MCF 10A (cell line): ENCODE measurements around the gene SWI5. TPM values are rescaled to one million over a fixed set of nuclear protein-coding genes. Genes with fewer than 3 reads are reported as not detected.
A peak's percentile ranks its signal among the peaks of the same experiment; 100 is the strongest.

Experiments
- BruUV-seq: library from RNA; stranded (reverse); fragments of 400-500 nt; replicated peaks from 2 replicates; lab custom pipeline; 2021; lab: Mats Ljungman, UMichigan
- CTCF ChIA-PET: fragments of 300-600 bp; sonication (Branson Sonifier 250); formaldehyde crosslinking; extraction: SDS; loops from one replicate; lab custom pipeline; 2021; ENCODE audit warnings: antibody characterized with exemption, inconsistent platforms; lab: Yijun Ruan, JAX
- POLR2A ChIA-PET: fragments of 300-600, 350-650 bp; sonication (Branson Sonifier 250); formaldehyde crosslinking; extraction: SDS; loops from one replicate; lab custom pipeline; 2020; ENCODE audit warnings: antibody characterized with exemption, inconsistent platforms; lab: Yijun Ruan, JAX
- DNase-seq: peaks from one replicate; pipeline ENCODE4 v3.0.0-alpha.2; 2018; ENCODE audit not compliant: unreplicated experiment
- H3K27ac Mint-ChIP-seq: one replicate; pipeline ENCODE4 v1.8.0; 2022; ENCODE audit warnings: mild to moderate bottlenecking, low read depth, mixed read lengths; ENCODE audit not compliant: unreplicated experiment
- H3K27me3 Mint-ChIP-seq: one replicate; pipeline ENCODE4 v1.8.0; 2022; ENCODE audit warnings: mixed read lengths; ENCODE audit not compliant: insufficient read depth, unreplicated experiment
- H3K36me3 Mint-ChIP-seq: one replicate; pipeline ENCODE4 v1.8.0; 2022; ENCODE audit warnings: mild to moderate bottlenecking, moderate library complexity, mixed read lengths; ENCODE audit not compliant: insufficient read depth, unreplicated experiment
- H3K4me1 Mint-ChIP-seq: one replicate; pipeline ENCODE4 v1.8.0; 2022; ENCODE audit warnings: mixed read lengths; ENCODE audit not compliant: insufficient read depth, unreplicated experiment
- H3K4me3 Mint-ChIP-seq: one replicate; pipeline ENCODE4 v1.8.0; 2022; ENCODE audit warnings: mild to moderate bottlenecking, moderate library complexity, mixed read lengths; ENCODE audit not compliant: unreplicated experiment
- H3K9me3 Mint-ChIP-seq: one replicate; pipeline ENCODE4 v1.8.0; 2022; ENCODE audit warnings: mixed read lengths; ENCODE audit not compliant: unreplicated experiment
- CTCF ChIP-seq: fragments of 200-600 bp; IDR thresholded peaks from one replicate; pipeline ENCODE4 v1.8.0; 2022; ENCODE audit warnings: antibody characterized with exemption, mild to moderate bottlenecking; ENCODE audit not compliant: unreplicated experiment
- intact Hi-C: fragments of 100-400 bp; cut with micrococcal nuclease; formaldehyde crosslinking; loops from 2 replicates; pipeline ENCODE4 v1.14.1; 2022
- total RNA-seq: library from RNA; stranded (reverse); gene quantifications from 2 replicates; pipeline ENCODE4 v1.2.3, GENCODE V29; 2022

SWI5 gene
- total RNA-seq, 1 experiment from 2014 or later, result 27.7 TPM

GRCh38 chr9:128250839-128251731, 25.0 kb upstream of the SWI5 start:
- DNase-seq, result no peak
- H3K36me3 Mint-ChIP-seq, result peaks cover 9% of the 10 kb centered on the region
- no peaks in the 10 kb centered on the region for H3K9me3 Mint-ChIP-seq
- H3K27ac Mint-ChIP-seq, result no peak overlapping the region
- H3K27me3 Mint-ChIP-seq, result no peaks in the 10 kb centered on the region
- peaks cover 17% of the 10 kb centered on the region for H3K4me1 Mint-ChIP-seq
- peak overlapping the region; percentile 73 for H3K4me3 Mint-ChIP-seq
- no peak for TF ChIP-seq CTCF
- intact Hi-C loops, result no loop called here
- ChIA-PET POLR2A (interaction anchor here (0.9 to 1.1 kb wide), 3 partner anchors 9 to 25 kb away, joined by 3 to 4 read pairs (median 3); partner anchors contain the start of genes GOLGA2 and SWI5), CTCF (interaction anchor here (0.8 kb wide), 1 partner anchor 42 kb away, joined by 5 read pairs; no protein-coding TSS in a partner anchor)
- BruUV-seq, result no TSS peak

DNA sequence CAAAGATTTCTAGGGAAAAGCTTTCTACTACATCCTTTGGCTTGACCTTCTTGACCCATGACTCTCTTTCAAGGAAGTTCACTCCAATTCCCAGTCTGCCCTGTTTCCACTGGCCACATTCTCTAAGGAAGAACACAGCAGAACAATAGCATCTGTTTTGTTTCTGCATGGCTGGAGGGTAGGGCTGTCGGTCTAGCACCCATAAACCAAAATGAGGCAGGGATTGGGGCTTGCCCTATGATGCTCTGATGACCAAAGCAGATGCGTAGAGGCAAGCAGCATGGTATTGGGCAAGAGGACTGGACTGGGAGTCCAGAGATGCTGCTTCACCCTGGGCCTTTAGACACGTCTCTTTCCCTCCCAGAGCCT, 24.4 kb upstream of the SWI5 start:
- POLR2A ChIA-PET, result no interaction called here
- peaks cover 17% of the 10 kb centered on the region for H3K4me1 Mint-ChIP-seq
- H3K27me3 Mint-ChIP-seq, result no peaks in the 10 kb centered on the region
- no TSS peak for BruUV-seq
- no peak for TF ChIP-seq CTCF
- H3K9me3 Mint-ChIP-seq, result no peaks in the 10 kb centered on the region
- intact Hi-C loops, result no loop called here
- H3K27ac Mint-ChIP-seq, result no peak overlapping the region
- no peak for DNase-seq
- peak overlapping the region; percentile 73 for H3K4me3 Mint-ChIP-seq
- H3K36me3 Mint-ChIP-seq, result peaks cover 15% of the 10 kb centered on the region
- CTCF ChIA-PET, result interaction anchor here (0.6 to 0.8 kb wide), 3 partner anchors 38 to 77 kb away, joined by 3 read pairs; no protein-coding TSS in a partner anchor

DNA sequence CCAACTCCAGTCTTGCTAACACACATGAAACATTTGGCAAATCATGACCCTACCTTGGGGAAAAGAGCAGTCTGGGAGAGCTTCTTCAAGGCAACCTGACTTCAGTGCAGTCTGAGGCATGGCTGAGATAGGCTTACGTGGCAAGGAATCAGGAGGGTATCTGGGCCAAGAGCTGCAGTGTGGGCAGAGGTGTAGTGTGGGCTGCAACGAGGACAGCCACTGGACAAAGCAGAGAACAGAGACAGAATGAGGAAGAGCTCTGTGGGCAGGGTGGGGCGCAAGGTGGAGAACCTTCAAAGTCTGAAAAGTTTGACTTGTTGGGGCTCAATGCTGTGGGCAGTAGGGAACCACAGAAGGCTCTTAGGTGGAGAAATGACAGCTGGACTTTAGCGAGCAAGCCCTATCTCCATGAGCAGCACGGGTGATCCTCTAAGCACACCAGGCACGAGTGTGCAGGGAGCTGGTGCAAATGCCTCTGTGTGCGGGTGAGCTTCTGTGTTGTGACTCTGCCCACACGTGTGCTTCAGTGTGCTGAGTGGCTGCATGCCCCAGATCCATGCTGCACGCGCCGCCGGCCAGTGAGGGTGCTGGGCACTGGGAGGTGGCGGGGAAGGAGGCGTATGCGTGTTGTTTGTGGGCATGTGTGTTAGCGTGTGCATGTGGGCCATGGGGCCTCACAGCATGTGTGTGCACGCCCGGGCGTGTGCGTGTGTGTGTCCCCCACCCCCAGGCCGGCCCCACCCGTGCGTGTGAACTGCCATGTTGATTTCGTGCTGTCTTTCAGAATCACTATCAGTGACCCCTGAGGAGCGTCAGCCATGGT, 23.5 kb upstream of the SWI5 start:
- ChIA-PET POLR2A (no interaction called here), CTCF (interaction anchor here (0.6 to 1.2 kb wide), 4 partner anchors 34 to 76 kb away, joined by 3 read pairs; no protein-coding TSS in a partner anchor)
- intact Hi-C loops, result no loop called here
- Mint-ChIP-seq H3K27ac (no peak overlapping the region), H3K9me3 (no peaks in the 10 kb centered on the region), H3K4me1 (peaks cover 17% of the 10 kb centered on the region), H3K4me3 (no peak overlapping the region), H3K27me3 (no peaks in the 10 kb centered on the region), H3K36me3 (peaks cover 23% of the 10 kb centered on the region)
- BruUV-seq, result no TSS peak
- no peak for DNase-seq
- no peak for TF ChIP-seq CTCF
